K562 (cell line): ENCODE data around the gene RACGAP1.

Experiments
- EP400 ChIP-seq: fragments of 450-650 bp; IDR thresholded peaks from 2 replicates; pipeline ENCODE4 v1.6.1; 2017; ENCODE audit warnings: antibody characterized with exemption, mild to moderate bottlenecking, moderate library complexity
- LEF1 ChIP-seq: fragments of 450-650 bp; IDR thresholded peaks from 2 replicates; pipeline ENCODE4 v1.6.1; 2016; ENCODE audit warnings: mild to moderate bottlenecking
- NCOR1 ChIP-seq: fragments of 450-650 bp; IDR thresholded peaks from 2 replicates; pipeline ENCODE4 v1.6.1; 2016; ENCODE audit warnings: mild to moderate bottlenecking, moderate library complexity
- POLR2A ChIP-seq: fragments of 450-650 bp; conservative IDR thresholded peaks from 2 replicates; pipeline ENCODE4 v1.6.1; 2016
- POLR2AphosphoS2 ChIP-seq: IDR thresholded peaks from 2 replicates; pipeline ENCODE4 v1.6.1; 2012; ENCODE audit warnings: low read length, improper control_type of control experiment
- TEAD2 ChIP-seq: fragments of 450-650 bp; IDR thresholded peaks from 2 replicates; pipeline ENCODE4 v1.6.1; 2016; ENCODE audit warnings: missing genetic modification characterization, control low read depth, missing compliant biosample characterization
- TF ChIP-seq, protein P1 (sequence below): fragments of 200-800 bp; sonication (Bioruptor generic); IDR thresholded peaks from 2 replicates; pipeline ENCODE4 v1.6.1; 2016; ENCODE audit warnings: missing genetic modification characterization, missing compliant biosample characterization
- TF ChIP-seq, protein P2 (sequence below), 3 experiments: IDR thresholded peaks in 2 of 3; conservative IDR thresholded peaks in 1 of 3; 2 replicates each; pipeline ENCODE4 v1.5.1; 2011 to 2012; ENCODE audit warnings: low read length in 3 of 3, mild to moderate bottlenecking in 3 of 3, control low read depth in 2 of 3, improper control_type of control experiment in 1 of 3, inconsistent platforms in 1 of 3, low read depth in 1 of 3, mixed read lengths in 1 of 3, moderate library complexity in 1 of 3; ENCODE audit not compliant: insufficient read depth in 2 of 3

DNA sequence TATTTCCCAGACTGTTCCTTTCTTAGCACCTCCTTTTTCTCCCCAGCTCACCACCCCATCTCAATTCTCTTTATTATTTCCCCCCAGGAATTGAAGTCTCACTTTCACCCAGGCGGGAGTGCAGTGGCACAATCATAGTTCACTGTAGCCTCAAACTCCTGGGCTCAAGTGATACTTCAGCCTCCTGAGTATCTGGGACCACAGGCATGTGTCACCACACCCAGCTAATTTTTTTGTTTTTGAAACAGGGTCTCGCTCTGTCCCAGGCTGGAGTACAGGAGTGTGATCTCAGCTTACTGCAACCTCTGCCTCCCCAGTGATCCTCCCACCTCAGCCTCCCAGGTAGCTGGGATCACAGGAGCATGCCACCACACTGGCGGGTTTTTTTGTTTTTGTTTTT lies 11.0 kb downstream of the RACGAP1 start:
- TF ChIP-seq, protein P1, sequence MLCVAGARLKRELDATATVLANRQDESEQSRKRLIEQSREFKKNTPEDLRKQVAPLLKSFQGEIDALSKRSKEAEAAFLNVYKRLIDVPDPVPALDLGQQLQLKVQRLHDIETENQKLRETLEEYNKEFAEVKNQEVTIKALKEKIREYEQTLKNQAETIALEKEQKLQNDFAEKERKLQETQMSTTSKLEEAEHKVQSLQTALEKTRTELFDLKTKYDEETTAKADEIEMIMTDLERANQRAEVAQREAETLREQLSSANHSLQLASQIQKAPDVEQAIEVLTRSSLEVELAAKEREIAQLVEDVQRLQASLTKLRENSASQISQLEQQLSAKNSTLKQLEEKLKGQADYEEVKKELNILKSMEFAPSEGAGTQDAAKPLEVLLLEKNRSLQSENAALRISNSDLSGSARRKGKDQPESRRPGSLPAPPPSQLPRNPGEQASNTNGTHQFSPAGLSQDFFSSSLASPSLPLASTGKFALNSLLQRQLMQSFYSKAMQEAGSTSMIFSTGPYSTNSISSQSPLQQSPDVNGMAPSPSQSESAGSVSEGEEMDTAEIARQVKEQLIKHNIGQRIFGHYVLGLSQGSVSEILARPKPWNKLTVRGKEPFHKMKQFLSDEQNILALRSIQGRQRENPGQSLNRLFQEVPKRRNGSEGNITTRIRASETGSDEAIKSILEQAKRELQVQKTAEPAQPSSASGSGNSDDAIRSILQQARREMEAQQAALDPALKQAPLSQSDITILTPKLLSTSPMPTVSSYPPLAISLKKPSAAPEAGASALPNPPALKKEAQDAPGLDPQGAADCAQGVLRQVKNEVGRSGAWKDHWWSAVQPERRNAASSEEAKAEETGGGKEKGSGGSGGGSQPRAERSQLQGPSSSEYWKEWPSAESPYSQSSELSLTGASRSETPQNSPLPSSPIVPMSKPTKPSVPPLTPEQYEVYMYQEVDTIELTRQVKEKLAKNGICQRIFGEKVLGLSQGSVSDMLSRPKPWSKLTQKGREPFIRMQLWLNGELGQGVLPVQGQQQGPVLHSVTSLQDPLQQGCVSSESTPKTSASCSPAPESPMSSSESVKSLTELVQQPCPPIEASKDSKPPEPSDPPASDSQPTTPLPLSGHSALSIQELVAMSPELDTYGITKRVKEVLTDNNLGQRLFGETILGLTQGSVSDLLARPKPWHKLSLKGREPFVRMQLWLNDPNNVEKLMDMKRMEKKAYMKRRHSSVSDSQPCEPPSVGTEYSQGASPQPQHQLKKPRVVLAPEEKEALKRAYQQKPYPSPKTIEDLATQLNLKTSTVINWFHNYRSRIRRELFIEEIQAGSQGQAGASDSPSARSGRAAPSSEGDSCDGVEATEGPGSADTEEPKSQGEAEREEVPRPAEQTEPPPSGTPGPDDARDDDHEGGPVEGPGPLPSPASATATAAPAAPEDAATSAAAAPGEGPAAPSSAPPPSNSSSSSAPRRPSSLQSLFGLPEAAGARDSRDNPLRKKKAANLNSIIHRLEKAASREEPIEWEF (CRISPR knock-in tag) = no peak
- no peak for TF ChIP-seq POLR2A
- no peak for TF ChIP-seq POLR2AphosphoS2
- no peak for TF ChIP-seq EP400
- TF ChIP-seq, protein P2, sequence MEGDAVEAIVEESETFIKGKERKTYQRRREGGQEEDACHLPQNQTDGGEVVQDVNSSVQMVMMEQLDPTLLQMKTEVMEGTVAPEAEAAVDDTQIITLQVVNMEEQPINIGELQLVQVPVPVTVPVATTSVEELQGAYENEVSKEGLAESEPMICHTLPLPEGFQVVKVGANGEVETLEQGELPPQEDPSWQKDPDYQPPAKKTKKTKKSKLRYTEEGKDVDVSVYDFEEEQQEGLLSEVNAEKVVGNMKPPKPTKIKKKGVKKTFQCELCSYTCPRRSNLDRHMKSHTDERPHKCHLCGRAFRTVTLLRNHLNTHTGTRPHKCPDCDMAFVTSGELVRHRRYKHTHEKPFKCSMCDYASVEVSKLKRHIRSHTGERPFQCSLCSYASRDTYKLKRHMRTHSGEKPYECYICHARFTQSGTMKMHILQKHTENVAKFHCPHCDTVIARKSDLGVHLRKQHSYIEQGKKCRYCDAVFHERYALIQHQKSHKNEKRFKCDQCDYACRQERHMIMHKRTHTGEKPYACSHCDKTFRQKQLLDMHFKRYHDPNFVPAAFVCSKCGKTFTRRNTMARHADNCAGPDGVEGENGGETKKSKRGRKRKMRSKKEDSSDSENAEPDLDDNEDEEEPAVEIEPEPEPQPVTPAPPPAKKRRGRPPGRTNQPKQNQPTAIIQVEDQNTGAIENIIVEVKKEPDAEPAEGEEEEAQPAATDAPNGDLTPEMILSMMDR (IDR thresholded peaks at IDR 0.05 in 2 of 3, conservative IDR thresholded peaks at IDR 0.05 in 1 of 3; ENCODE audit: insufficient read depth in 2 of 3, low read depth in 1 of 3, low read length in 3 of 3) = no peak
- TF ChIP-seq NCOR1 = no peak
- TF ChIP-seq TEAD2 (tag) = no peak
- TF ChIP-seq LEF1 = no peak
